Left lung (tissue), 10 donors: ENCODE measurements around the gene AFG1L. TPM values are rescaled to one million over a fixed set of nuclear protein-coding genes. Genes with fewer than 3 reads are reported as not detected.
A peak's percentile ranks its signal among the peaks of the same experiment; 100 is the strongest.

Experiments
- ATAC-seq: fragments of 200-7000 bp; cut with Tn5 transposase; one replicate; pipeline ENCODE4 v1.9.1; 2020; ENCODE audit warnings: moderate library complexity
- DNase-seq, 4 donors: peaks; one replicate each; pipeline ENCODE4 v3.0.0-alpha.2; 2013 to 2020
- H3K27ac ChIP-seq, 2 donors: fragments of 200-600 bp; sonication (generic) in 1 of 2; one replicate each; pipeline versions ENCODE4 v1.5.0 to v1.8.0; 2020 to 2021
- H3K27me3 ChIP-seq, 2 donors: fragments of 200-600 bp; sonication (generic) in 1 of 2; one replicate each; pipeline versions ENCODE4 v1.5.0 to v1.8.0; 2020 to 2021
- H3K36me3 ChIP-seq, 2 donors: fragments of 200-600 bp; sonication (generic) in 1 of 2; one replicate each; pipeline versions ENCODE4 v1.5.0 to v1.8.0; 2020 to 2021
- H3K4me1 ChIP-seq, 2 donors: fragments of 200-600 bp; one replicate each; pipeline ENCODE4 v1.8.0; 2021
- H3K4me3 ChIP-seq, 2 donors: fragments of 200-600 bp; sonication (generic) in 1 of 2; one replicate each; pipeline versions ENCODE4 v1.5.0 to v1.8.0; 2020 to 2021; ENCODE audit warnings: mild to moderate bottlenecking in 1 of 2
- H3K9me3 ChIP-seq, 2 donors: fragments of 200-600 bp; sonication (generic) in 1 of 2; one replicate each; pipeline versions ENCODE4 v1.5.0 to v1.8.0; 2020 to 2021
- CTCF ChIP-seq, 2 donors: fragments of 200-600 bp; sonication (generic) in 1 of 2; IDR thresholded peaks; one replicate each; pipeline versions ENCODE4 v1.5.0 to v1.8.0; 2021; ENCODE audit warnings: antibody characterized with exemption in 2 of 2
- intact Hi-C, 2 donors: fragments of 100-400 bp; cut with DNase I; formaldehyde crosslinking; loops; one replicate each; pipeline versions ENCODE4 v1.11.2 to v1.14.2; 2022
- polyA plus RNA-seq, 6 donors: library from polyadenylated mRNA; unstranded; fragments of 120-200 nt; gene quantifications; one replicate each; pipeline ENCODE4 v1.2.1, GENCODE V29; 2013; ENCODE audit not compliant: insufficient read length in 6 of 6
- total RNA-seq, 2 donors: library from RNA; stranded (reverse); fragmentation: NEBNext Ultra II Directional; extraction: Animal tissue kit (Norgen Biotek cat#: 25700); gene quantifications; one replicate each; pipeline ENCODE4 v1.2.1, GENCODE V29; 2021
- donor health status: DM: no; HTN: yes; CAD: no.
- donor health status: DM: no; HTN: no; CAD: no.

The AFG1L gene
- total and polyA plus RNA-seq, 8 donors = 5.8 to 10.2 (median 7.7) TPM

- no peak for TF ChIP-seq CTCF (IDR thresholded peaks at IDR 0.05)
- no peak for DNase-seq
- Histone ChIP-seq H3K27me3 (no peaks in the 10 kb centered on the region), H3K9me3 (no peaks in the 10 kb centered on the region), H3K4me1 (no peaks in the 10 kb centered on the region), H3K27ac (no peak overlapping the region), H3K36me3 (no peaks in the 10 kb centered on the region), H3K4me3 (no peak overlapping the region)
- intact Hi-C loops = loop anchor here (5.0 to 10.0 kb wide), 2 partner anchors 343 to 525 kb away; no protein-coding TSS in a partner anchor
- ATAC-seq = no peak
Measured at GRCh38 chr6:108549741-108550140, 254.9 kb downstream of the AFG1L start.

GRCh38 chr6:108550256-108550655 lies 255.4 kb downstream of the AFG1L start:
- no peak for TF ChIP-seq CTCF (IDR thresholded peaks at IDR 0.05)
- Histone ChIP-seq H3K4me1 (no peaks in the 10 kb centered on the region), H3K27ac (no peak overlapping the region), H3K4me3 (no peak overlapping the region), H3K36me3 (no peaks in the 10 kb centered on the region), H3K27me3 (no peaks in the 10 kb centered on the region), H3K9me3 (no peaks in the 10 kb centered on the region)
- intact Hi-C loops = no loop called here
- no peak for ATAC-seq
- DNase-seq = no peak

- no peaks in the 10 kb centered on the region for H3K9me3 ChIP-seq
- ATAC-seq = no peak
- intact Hi-C loops = no loop called here
- H3K4me3 ChIP-seq = no peak overlapping the region
- DNase-seq = no peak
- H3K4me1 ChIP-seq = peaks cover 10% of the 10 kb centered on the region in 2 donors
- no peak overlapping the region for H3K27ac ChIP-seq
- H3K27me3 ChIP-seq = no peaks in the 10 kb centered on the region
- no peaks in the 10 kb centered on the region for H3K36me3 ChIP-seq
- no peak for TF ChIP-seq CTCF (IDR thresholded peaks at IDR 0.05)
Measured at GRCh38 chr6:108555399-108556052, 260.7 kb downstream of the AFG1L start.

GRCh38 chr6:108556250-108556649 lies 261.4 kb downstream of the AFG1L start:
- no peak for TF ChIP-seq CTCF (IDR thresholded peaks at IDR 0.05)
- intact Hi-C loops = no loop called here
- no peak overlapping the region for H3K4me3 ChIP-seq
- ATAC-seq (no peak), DNase-seq (no peak)
- no peaks in the 10 kb centered on the region for H3K9me3 ChIP-seq
- H3K27ac ChIP-seq = no peak overlapping the region
- peaks cover 10% of the 10 kb centered on the region in 2 donors for H3K4me1 ChIP-seq
- H3K27me3 ChIP-seq = no peaks in the 10 kb centered on the region
- H3K36me3 ChIP-seq = no peaks in the 10 kb centered on the region

GRCh38 chr6:108556866-108557493 lies 262.1 kb downstream of the AFG1L start:
- peak overlapping the region; percentile 60 to 84 for H3K4me3 ChIP-seq
- intact Hi-C loops = no loop called here
- no peaks in the 10 kb centered on the region for H3K9me3 ChIP-seq
- no peak for TF ChIP-seq CTCF (IDR thresholded peaks at IDR 0.05)
- no peak for ATAC-seq
- H3K36me3 ChIP-seq = no peaks in the 10 kb centered on the region
- DNase-seq = peak in 1 of 4 donors; percentile 69
- no peaks in the 10 kb centered on the region for H3K27me3 ChIP-seq
- peak overlapping the region; percentile 98 to 99 for H3K27ac ChIP-seq
- peaks cover 10 to 12% of the 10 kb centered on the region in 2 donors for H3K4me1 ChIP-seq
